Breast epithelium (tissue), 3 donors: ENCODE data around the gene BMPER.

ENCODE experiments used
- CTCF ChIP-seq, 3 donors: fragments of 450-650 bp; IDR thresholded peaks; one replicate each; pipeline ENCODE4 v1.5.1; 2016 to 2017; ENCODE audit warnings: antibody characterized with exemption in 3 of 3, mild to moderate bottlenecking in 3 of 3, moderate library complexity in 3 of 3
- POLR2A ChIP-seq: fragments of 450-650 bp; IDR thresholded peaks from one replicate; pipeline ENCODE4 v1.6.1; 2016; ENCODE audit warnings: antibody characterized with exemption, mild to moderate bottlenecking, moderate library complexity
- POLR2AphosphoS5 ChIP-seq, 3 donors: sonication (generic); formaldehyde crosslinking; IDR thresholded peaks; one replicate each; pipeline ENCODE4 v1.6.1; 2017; ENCODE audit warnings: antibody characterized with exemption in 3 of 3

GRCh38 chr7:34058801-34059135 lies 153.4 kb downstream of the BMPER start:
- TF ChIP-seq CTCF (IDR thresholded peaks at IDR 0.05), result no peak
- TF ChIP-seq POLR2A, result no peak
- no peak for TF ChIP-seq POLR2AphosphoS5 (IDR thresholded peaks at IDR 0.05)
